Embryonic facial prominence (tissue), 1 donor: ENCODE measurements around the gene TM4SF1.

Experiments used
- DNase-seq: peaks from one replicate; pipeline ENCODE4 v3.0.0-alpha.2; 2016; ENCODE audit errors: extremely low spot score

TM4SF1 gene, protein sequence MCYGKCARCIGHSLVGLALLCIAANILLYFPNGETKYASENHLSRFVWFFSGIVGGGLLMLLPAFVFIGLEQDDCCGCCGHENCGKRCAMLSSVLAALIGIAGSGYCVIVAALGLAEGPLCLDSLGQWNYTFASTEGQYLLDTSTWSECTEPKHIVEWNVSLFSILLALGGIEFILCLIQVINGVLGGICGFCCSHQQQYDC

DNA sequence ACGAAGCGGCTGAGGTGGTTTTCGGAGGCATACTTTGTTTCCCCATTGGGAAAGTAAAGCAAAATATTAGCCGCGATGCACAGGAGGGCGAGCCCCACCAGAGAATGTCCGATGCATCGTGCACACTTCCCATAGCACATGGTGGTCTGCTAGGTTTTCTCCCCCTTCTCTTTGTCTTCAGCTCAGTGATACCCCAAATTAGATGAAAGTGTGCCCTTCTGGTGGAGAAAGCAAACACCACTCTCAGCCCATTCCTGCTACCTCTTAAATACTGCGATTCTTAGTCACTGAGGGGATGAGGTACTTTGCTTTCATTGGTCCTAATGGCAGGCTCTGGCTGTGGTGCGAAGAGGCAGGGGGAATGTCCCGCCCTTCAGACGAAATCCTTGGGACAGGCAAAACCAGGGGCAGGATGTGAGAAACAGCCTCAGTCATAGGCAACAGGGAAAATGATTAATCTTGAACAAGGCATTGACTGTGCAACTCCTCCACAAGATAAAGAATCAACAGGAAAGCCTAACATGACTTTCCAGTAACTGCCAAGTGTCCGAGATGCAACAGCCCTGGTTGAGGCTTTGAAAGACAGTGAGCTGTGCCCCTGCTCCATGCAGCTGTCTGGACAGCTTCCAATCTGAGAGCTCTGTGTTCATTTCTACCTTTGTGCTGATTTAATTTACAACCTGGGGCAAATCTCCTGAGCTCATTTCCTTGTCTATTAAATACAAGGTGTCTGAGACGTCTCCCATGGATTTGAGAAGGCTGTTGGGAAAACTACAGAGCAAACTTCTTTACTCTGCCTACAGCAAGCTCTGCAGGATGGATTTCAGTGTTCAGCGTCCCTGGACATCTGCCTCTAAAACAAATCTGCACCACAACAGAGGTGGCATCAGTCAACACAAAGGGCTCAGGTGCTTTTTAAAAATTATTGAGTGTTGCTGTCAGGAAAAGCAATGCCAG, at the start of gene TM4SF1:
Gene TM4SF1, minus strand, starts transcription at position 242 of the 957 bp plus-strand sequence. Its CDS starts 102 bp downstream, at position 140.
- DNase-seq, result no peak

- no peak for DNase-seq
These were observed 48.9 kb upstream of the TM4SF1 start for GRCh38 chr3:149426325-149426724.

GRCh38 chr3:149424918-149425317, 47.5 kb upstream of the TM4SF1 start:
- no peak for DNase-seq

DNA sequence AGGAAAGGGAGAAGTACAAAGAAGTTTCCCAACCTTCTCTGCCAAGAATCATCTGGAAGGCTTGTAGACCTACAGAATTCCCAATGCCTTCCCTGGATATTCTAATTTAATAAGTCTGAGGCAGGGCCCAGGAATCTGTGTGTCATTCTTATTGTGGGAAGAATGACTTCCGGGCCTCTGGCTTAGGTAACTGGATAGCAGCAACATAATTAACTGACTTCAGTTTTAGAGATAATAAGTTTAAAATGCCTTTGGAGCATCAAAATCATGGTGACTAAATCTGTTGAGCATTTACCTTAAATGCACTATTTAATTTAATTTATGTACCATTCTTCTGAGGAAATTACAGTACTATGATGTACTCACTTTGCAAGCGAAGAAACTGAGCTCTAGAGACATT, 44.3 kb upstream of the TM4SF1 start:
- DNase-seq, result no peak

GRCh38 chr3:149419816-149420215, 42.4 kb upstream of the TM4SF1 start:
- no peak for DNase-seq

- DNase-seq, result no peak
These were observed 40.3 kb upstream of the TM4SF1 start for GRCh38 chr3:149417727-149418126.

DNA sequence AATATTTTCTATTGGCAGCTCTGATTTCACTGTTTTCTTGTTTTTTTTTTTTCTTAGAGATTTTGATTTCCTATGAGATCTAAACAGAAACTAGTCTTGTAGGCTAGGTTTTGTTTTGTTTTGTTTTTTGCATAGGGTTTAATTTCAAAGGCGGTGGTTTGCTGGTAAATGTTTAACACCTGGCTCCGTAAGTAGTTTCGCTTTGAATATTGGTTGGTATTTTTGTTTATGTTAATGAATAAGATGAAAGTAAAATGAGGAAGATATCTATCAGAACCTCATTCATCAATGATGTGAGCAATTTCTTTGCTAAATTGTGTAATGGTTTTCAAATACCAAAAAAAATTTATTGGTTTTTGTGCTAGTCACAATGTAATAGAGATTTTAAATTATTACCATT, 39.7 kb upstream of the TM4SF1 start:
- DNase-seq, result no peak

DNA sequence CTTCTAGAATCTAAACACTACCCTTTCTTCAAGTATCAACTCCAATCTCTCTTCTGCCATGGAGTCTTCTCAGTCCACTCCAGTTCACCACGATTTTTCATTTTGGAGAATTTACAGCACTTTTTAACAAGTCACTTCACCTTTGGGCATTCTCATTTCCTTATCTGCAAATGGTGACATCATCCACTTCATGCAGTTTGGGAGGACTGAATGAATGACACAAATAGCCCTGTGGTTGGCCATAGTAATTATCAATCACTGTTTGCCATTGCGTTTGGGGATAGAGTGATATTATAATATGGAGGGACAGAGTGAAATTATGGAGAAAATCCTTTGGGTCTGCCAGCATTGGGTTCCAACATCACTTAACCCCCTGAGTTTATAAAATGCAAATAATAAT, 38.0 kb upstream of the TM4SF1 start:
- DNase-seq, result no peak

DNA sequence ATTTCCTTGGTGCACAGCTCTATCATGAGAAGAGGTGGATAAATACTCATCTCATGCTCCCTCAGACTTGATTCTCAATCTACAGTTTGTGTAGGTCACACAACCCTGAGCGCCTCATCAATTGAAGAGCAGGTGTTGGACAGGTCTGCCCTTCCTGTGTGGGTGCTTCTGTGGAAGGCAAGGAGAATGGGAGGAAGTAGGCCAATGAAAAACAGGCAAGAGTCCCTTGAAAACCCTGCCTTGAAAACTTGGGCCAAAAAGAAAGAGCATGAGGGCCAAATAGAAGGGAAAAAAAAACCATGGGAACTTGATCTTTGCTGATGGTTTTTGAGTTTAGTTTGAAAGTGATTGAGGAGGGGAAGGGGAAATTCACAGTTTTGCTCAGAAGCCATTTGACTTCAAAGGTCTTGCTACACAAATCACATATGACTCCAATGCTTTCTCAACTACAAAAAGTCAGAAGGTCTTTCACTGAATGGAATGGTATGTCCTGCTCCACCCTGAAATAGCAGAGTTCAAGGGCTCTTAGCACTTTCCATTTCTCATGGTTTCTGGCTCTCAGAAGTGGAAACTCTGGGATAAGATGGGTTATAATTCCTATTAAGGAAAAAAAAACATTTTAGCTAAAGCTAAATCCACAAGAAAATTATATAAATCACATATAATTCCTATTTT, 37.2 kb upstream of the TM4SF1 start:
- DNase-seq, result no peak

GRCh38 chr3:149411583-149411982, 34.1 kb upstream of the TM4SF1 start:
- no peak for DNase-seq

DNA sequence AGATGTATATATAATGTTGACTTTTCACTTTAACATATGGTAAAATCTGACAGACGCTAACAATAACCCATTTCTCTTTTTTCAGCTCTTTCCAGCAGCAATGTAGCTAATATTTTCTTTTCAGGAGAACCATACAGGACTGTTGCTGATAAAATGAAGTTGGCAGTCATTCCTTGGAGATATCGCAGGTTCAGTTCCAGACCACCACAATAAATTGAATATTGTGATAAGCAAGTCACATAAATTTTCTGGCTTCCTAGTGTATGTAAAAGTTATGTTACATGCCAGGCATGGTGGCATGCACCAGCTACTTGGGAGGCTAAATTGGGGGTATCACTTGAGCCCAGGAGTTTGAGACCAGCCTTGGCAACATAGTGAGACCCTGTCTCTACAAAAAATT, 31.9 kb upstream of the TM4SF1 start:
- DNase-seq, result no peak

DNA sequence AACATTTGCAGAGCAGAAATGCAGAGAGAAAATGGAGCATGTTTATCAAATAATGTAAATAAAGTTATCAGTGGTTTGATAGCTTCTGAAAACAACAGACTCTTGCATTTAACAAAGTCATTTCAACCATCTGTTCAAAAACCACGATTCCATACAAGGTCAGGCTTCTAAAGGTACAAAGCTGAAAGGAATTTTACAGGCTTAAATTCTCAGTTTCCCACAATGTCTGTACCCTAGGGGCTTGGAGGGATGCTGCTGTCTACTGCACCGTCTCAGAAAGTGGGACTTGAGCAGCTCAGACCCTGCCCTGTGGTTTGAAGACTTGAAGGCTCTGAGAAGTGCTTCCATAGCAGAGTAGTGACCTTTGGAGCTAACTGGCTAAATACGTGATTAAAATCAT, 30.4 kb upstream of the TM4SF1 start:
- DNase-seq, result no peak

DNA sequence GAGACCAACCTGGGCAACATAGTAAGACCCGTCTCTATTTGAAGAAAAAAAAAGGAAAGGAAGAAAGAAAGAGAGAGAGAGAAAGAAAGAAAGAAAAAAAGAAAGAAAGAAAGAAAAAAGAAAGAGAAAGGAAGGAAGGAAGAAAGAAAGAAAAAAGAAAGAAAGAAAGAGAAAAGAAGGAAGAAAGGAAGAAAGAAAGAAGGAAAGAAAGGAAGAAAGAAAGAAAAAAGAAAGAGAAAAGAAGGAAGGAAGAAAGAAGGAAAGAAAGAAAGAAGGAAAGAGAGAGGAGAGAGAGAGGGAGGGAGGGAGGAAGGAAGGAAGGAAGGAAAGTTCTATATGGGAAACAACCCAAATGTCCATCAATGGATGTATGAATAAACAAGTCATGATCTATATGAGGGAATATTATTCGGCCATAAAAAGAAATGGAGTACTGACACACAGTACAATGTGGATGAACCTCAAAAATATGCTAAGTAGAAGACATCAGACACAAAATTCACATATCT, 28.8 kb upstream of the TM4SF1 start:
- DNase-seq, result no peak

- no peak for DNase-seq
These were observed 26.0 kb upstream of the TM4SF1 start for GRCh38 chr3:149403443-149403842.

GRCh38 chr3:149402481-149402880, 25.0 kb upstream of the TM4SF1 start:
- DNase-seq, result no peak

- DNase-seq, result no peak
These were observed 24.5 kb upstream of the TM4SF1 start for GRCh38 chr3:149401926-149402310.

DNA sequence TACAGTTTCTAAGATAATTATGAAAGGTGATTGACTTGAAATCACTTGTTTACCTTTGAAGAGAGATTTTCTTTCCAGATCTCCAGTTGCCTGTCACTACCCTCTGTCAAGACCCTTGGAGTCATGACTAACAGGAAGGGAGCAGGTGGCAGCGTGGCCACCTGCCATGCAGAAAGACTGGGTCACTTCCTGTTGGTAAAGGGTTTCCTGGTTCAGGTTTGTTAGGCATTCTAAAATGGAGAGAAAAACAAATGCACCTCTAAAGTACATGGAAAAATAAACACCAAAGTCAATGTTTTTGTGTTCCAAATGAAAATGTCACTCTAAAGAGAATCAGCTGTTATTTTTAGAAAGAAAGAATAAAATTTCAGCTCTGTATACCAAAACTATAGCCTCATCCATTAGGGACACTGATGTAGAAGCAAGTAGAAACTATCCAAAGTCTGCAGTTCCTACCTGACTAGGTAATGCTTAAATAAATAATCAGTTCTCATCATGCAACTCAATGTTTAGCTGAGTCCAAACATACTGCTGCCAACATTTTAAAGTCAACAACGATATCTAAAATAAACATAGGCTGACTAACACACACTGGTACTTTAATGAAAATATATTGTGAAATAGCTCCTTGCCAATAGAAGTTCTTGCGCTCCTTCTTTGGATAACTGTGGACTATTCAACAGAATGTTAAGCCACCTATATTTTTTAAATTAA, 23.9 kb upstream of the TM4SF1 start:
- no peak for DNase-seq

DNA sequence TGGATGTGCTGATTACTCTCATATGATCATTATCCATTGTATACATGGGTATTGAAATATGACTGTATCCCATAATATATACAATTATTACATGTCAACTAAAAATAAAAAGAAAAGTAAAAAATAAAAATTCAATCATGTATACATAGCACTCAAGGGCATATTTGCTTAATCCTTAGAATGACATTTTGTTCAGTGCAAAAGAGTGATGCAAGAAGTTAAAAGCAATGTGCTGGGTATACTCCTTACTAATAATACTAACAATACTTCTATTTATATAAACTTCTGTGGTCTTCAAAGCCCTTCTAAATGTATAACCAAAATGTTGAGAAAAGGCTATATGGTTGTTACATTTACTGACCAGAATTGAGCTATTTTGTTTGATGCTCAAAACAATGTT, 23.2 kb upstream of the TM4SF1 start:
- DNase-seq, result no peak

GRCh38 chr3:149398296-149398695, 20.8 kb upstream of the TM4SF1 start:
- no peak for DNase-seq

DNA sequence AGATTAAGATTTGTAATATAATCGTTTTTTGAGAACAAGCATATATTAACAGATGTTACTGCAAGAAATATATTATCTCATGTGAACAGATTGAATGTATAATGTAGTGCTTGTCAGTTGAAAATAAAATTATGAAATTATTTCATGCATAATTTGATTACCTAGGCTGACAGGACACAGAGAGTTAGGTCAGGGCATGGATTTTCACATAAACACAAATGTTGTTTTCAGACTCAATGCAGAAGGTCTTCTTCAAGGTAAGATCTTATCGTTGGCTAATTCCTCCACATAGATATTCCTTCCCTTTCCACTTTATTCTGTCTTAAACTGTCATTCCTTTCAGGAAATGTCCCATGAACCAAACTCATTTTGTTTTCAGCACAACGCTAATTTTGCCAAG, 20.1 kb upstream of the TM4SF1 start:
- no peak for DNase-seq

- DNase-seq, result no peak
These were observed 19.0 kb upstream of the TM4SF1 start for GRCh38 chr3:149396476-149396875.
